CD4-positive, CD25-positive, alpha-beta regulatory T cell (primary cell): Measurements from ENCODE around the gene RECQL5. TPM values are rescaled to one million over a fixed set of nuclear protein-coding genes. Genes with fewer than 3 reads are reported as not detected.

ENCODE experiments used
- ATAC-seq, 2 donors: fragments of 150-1000 bp; cut with Tn5 transposase; one replicate each; pipeline ENCODE4 v1.10.0; 2021; ENCODE audit warnings: low read depth in 2 of 2, moderate number of reproducible peaks in 2 of 2, moderate library complexity in 1 of 2
- DNase-seq, 3 donors: peaks; one replicate each; pipeline versions ENCODE4 v3.0.0 to v3.0.0-alpha.2; 2012 to 2022; ENCODE audit warnings: mixed read lengths in 1 of 3
- H3K27ac ChIP-seq: one replicate; pipeline ENCODE4 v1.7.0; 2013; ENCODE audit warnings: mild to moderate bottlenecking, low read length; ENCODE audit not compliant: insufficient read depth, poor library complexity, severe bottlenecking
- H3K27me3 ChIP-seq: one replicate; pipeline ENCODE4 v1.7.0; 2013; ENCODE audit warnings: low read length; ENCODE audit not compliant: control insufficient read depth, insufficient read depth
- H3K36me3 ChIP-seq: one replicate; pipeline ENCODE4 v1.7.0; 2013; ENCODE audit warnings: mild to moderate bottlenecking, low read length, moderate library complexity; ENCODE audit not compliant: control insufficient read depth, insufficient read depth
- H3K4me1 ChIP-seq: 2 replicates; pipeline ENCODE4 v1.7.0; 2013; ENCODE audit warnings: mild to moderate bottlenecking, low read length; ENCODE audit not compliant: insufficient read depth, control insufficient read depth, poor library complexity, severe bottlenecking
- H3K4me3 ChIP-seq: one replicate; pipeline ENCODE4 v1.7.0; 2013; ENCODE audit warnings: low read depth, mild to moderate bottlenecking, low read length, moderate library complexity
- H3K9me3 ChIP-seq, 2 experiments: 1 replicate in 1 of 2; 2 replicates in 1 of 2; pipeline ENCODE4 v1.7.0; 2013; ENCODE audit warnings: low read length in 2 of 2, mild to moderate bottlenecking in 1 of 2, moderate library complexity in 1 of 2; ENCODE audit not compliant: control insufficient read depth in 2 of 2
- H3K27ac Mint-ChIP-seq, 3 donors: one replicate each; pipeline ENCODE4 v1.8.0; 2020 to 2022; ENCODE audit warnings: mild to moderate bottlenecking in 3 of 3, mixed read lengths in 3 of 3, moderate library complexity in 2 of 3
- H3K27me3 Mint-ChIP-seq: one replicate; pipeline ENCODE4 v1.8.0; 2022; ENCODE audit warnings: mild to moderate bottlenecking, mixed read lengths
- H3K36me3 Mint-ChIP-seq: one replicate; pipeline ENCODE4 v1.8.0; 2020; ENCODE audit warnings: mixed read lengths
- H3K4me1 Mint-ChIP-seq, 4 donors: one replicate each; pipeline ENCODE4 v1.8.0; 2020 to 2022; ENCODE audit warnings: mixed read lengths in 4 of 4, mild to moderate bottlenecking in 1 of 4
- H3K4me3 Mint-ChIP-seq, 4 donors: one replicate each; pipeline ENCODE4 v1.8.0; 2020 to 2022; ENCODE audit warnings: mild to moderate bottlenecking in 4 of 4, mixed read lengths in 4 of 4, moderate library complexity in 3 of 4
- H3K9me3 Mint-ChIP-seq, 7 donors: one replicate each; pipeline ENCODE4 v1.8.0; 2020 to 2022; ENCODE audit warnings: mixed read lengths in 7 of 7, mild to moderate bottlenecking in 3 of 7, moderate library complexity in 2 of 7
- polyA plus RNA-seq, 4 donors: library from polyadenylated mRNA; unstranded; fragments of 300-500 nt; fragmentation: Illumina TruSeq; gene quantifications; one replicate each; pipeline ENCODE4 v1.2.3, GENCODE V29; 2021
- total RNA-seq: library from RNA; stranded (reverse); gene quantifications from one replicate; pipeline ENCODE4 v1.2.3, GENCODE V29; 2022

Gene RECQL5
- total and polyA plus RNA-seq, 5 donors from 2014 or later, result 8.7 to 25.5 (median 13.2) TPM

DNA sequence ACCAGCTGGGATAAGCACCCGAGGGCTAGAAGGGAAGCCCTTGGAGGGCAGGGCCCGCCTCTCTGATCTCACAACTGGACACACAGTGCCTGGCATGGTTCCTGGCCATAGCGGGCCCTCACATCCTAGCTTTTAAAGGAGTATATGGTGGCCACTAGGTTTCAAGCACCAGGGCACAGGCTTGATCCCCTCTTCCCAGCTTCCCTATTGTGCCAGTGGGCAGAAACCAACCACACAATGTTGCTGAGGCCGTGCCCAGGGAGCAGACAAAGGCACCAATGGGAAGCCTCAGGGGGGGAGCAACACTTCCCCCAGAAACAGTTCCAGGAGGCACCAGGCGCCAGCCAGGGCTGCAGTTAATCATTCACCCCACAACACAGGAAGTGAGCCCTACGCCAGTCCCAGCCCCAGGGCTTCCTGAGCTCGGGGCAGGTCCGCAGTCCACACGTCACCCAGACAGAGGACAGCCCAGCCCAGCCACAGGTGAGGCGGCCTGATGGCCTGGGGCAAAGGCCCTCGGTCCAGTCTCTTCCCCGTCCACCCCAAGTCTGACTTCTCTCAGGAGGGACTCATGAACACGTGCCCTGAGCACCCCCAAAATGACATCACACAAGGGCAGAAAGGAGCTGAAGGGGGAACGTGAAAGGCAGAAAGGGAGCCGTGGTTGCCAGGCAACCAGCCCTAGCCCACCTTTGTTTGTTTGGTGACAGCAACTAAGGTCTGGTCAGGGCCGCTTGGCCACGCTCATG, 20.9 kb downstream of the RECQL5 start:
- peaks cover 27% of the 10 kb centered on the region for H3K36me3 Mint-ChIP-seq
- Histone ChIP-seq H3K36me3 (peaks cover 19% of the 10 kb centered on the region), H3K27me3 (no peaks in the 10 kb centered on the region), H3K4me1 (no peaks in the 10 kb centered on the region), H3K4me3 (no peak overlapping the region), H3K27ac (peak overlapping the region; percentile 25), H3K9me3 (no peaks in the 10 kb centered on the region)
- peak in 1 of 3 donors; percentile 44 for DNase-seq
- peak overlapping the region; percentile 71 to 89 (median 82) for H3K27ac Mint-ChIP-seq
- no peak overlapping the region for H3K4me3 Mint-ChIP-seq
- peaks cover 0 to 1% (median 0%) of the 10 kb centered on the region in 7 donors for H3K9me3 Mint-ChIP-seq
- H3K4me1 Mint-ChIP-seq, result peaks cover 0 to 15% (median 0%) of the 10 kb centered on the region in 4 donors
- ATAC-seq, result peak; percentile 50 to 77
- H3K27me3 Mint-ChIP-seq, result no peaks in the 10 kb centered on the region

DNA sequence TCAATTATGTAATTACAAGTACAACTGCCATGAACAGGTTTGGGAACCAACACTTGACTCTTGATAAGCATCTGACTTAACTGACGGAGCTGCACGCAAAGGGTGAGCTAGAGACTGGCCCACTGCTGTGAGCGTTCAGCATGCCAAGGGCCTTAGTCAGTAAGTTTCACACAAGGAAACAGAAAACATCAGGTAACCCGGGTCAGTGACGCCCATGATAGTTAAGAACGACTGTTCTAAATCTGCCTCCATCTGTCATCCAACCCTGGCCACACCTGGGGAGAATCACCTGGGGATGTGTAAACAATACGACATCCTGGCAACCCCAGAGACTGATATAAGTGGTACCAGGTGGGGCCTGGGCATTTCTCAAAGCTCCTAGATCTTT, 21.5 kb downstream of the RECQL5 start:
- H3K27ac Mint-ChIP-seq, result peak overlapping the region in 1 of 3 donors; percentile 82
- Histone ChIP-seq H3K27ac (no peak overlapping the region), H3K9me3 (no peaks in the 10 kb centered on the region), H3K4me1 (no peaks in the 10 kb centered on the region), H3K27me3 (no peaks in the 10 kb centered on the region), H3K4me3 (no peak overlapping the region), H3K36me3 (peaks cover 14% of the 10 kb centered on the region)
- peaks cover 0 to 15% (median 0%) of the 10 kb centered on the region in 4 donors for H3K4me1 Mint-ChIP-seq
- DNase-seq (no peak), ATAC-seq (no peak)
- no peaks in the 10 kb centered on the region for H3K27me3 Mint-ChIP-seq
- peaks cover 0 to 1% (median 0%) of the 10 kb centered on the region in 7 donors for H3K9me3 Mint-ChIP-seq
- peaks cover 27% of the 10 kb centered on the region for H3K36me3 Mint-ChIP-seq
- no peak overlapping the region for H3K4me3 Mint-ChIP-seq

DNA sequence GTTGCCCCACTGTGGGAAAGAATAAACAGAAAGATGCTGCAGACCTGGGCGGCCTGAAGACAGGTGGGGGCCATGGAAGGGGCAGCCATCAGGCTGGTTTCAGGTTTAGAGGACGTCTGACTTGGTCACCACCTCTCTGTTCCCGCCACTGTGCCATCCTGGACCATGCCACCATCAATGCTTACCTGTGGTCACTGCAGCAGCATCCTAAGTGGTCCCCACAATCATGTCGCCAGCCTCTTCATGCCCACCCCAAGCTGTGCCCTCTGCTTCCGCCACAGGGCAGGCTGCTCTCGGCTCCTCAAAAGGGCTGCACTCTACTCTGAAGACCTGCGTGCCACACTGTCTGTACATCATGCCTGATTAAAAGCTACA, 23.3 kb downstream of the RECQL5 start:
- Mint-ChIP-seq H3K27ac (peak overlapping the region in 1 of 3 donors; percentile 85), H3K9me3 (peaks cover 0 to 1% (median 0%) of the 10 kb centered on the region in 7 donors), H3K4me1 (peaks cover 0 to 15% (median 0%) of the 10 kb centered on the region in 4 donors), H3K36me3 (peaks cover 17% of the 10 kb centered on the region), H3K4me3 (no peak overlapping the region), H3K27me3 (no peaks in the 10 kb centered on the region)
- no peaks in the 10 kb centered on the region for H3K36me3 ChIP-seq
- ATAC-seq (no peak), DNase-seq (no peak)
- no peak overlapping the region for H3K27ac ChIP-seq
- H3K4me3 ChIP-seq, result no peak overlapping the region
- no peaks in the 10 kb centered on the region for H3K4me1 ChIP-seq
- H3K9me3 ChIP-seq, result no peaks in the 10 kb centered on the region
- H3K27me3 ChIP-seq, result no peaks in the 10 kb centered on the region

DNA sequence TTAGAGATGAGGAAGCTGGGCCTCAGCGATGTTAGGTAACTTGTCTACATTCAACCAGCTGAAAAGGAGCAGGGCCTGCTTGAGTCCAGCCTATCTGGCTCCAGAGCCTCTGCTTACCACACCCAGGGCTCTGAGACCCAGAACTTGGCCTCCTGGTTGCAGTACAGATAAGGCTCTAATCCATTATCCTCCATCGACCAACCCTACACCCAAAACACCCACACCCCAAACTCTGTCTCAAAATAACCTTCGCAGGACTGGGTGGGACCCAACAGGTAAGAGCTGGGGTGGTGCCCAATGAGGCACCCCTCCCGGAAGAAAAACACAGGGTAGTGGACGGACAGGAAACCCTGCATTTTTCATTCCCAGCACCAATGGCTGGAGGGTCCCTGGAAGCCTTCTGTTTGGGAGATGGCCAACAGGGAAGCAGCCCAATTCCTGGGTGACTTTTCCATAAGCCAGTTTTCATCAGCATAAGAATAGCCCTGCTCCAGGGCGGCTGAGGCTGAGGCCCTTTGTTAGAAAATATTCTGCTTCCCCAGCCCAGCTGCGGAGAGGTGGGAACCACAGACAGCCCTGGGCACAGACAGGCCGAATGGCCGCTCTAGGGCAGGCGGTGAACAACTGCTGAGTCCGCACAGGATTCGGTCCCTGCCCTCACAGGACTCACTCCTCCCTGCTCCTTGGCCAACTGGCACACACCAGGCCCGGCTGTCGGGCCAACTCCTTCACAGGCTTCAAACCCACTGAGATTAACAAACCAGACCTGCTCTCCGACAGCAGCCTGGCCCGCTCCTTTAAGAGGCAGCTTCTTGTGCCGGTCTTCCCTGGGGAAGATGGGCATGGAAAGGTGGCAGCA, 23.9 kb downstream of the RECQL5 start:
- peaks cover 0 to 15% (median 0%) of the 10 kb centered on the region in 4 donors for H3K4me1 Mint-ChIP-seq
- ATAC-seq, result no peak
- H3K27me3 Mint-ChIP-seq, result no peaks in the 10 kb centered on the region
- no peak overlapping the region for H3K27ac ChIP-seq
- peaks cover 15% of the 10 kb centered on the region for H3K36me3 Mint-ChIP-seq
- no peaks in the 10 kb centered on the region for H3K4me1 ChIP-seq
- DNase-seq, result no peak
- H3K9me3 Mint-ChIP-seq, result peaks cover 0 to 1% (median 0%) of the 10 kb centered on the region in 7 donors
- H3K36me3 ChIP-seq, result no peaks in the 10 kb centered on the region
- H3K4me3 Mint-ChIP-seq, result no peak overlapping the region
- no peak overlapping the region for H3K4me3 ChIP-seq
- no peaks in the 10 kb centered on the region for H3K9me3 ChIP-seq
- no peak overlapping the region for H3K27ac Mint-ChIP-seq
- H3K27me3 ChIP-seq, result no peaks in the 10 kb centered on the region

DNA sequence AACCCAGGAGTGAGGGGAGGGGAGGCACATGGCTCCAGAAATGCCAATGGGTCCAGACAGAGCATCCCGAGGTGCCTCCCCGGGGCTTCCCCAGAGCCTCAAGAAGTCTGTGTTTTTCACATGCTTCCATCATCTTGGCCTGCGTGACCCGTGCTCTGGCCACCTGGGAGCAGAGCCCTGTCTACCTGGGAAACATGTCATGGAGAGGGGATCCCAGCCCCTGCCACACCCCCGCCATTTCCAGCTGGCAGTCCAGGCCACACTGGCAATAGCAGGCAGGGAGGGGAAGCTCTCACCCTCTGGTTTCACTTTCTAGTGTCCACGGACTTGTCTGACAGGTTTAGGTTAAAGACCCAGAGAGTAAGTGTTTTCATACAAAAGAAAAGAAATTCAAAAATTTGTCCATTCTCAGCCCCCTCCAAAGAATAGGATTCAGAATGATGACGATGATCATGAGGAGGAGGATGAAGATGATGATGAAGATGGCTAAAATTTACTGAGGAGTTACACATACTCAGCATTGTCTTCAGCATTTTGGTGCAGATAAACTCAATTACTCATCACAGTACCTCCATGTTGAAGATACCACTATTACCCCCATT, 24.7 kb downstream of the RECQL5 start:
- no peaks in the 10 kb centered on the region for H3K27me3 Mint-ChIP-seq
- Histone ChIP-seq H3K4me1 (no peaks in the 10 kb centered on the region), H3K9me3 (no peaks in the 10 kb centered on the region), H3K36me3 (no peaks in the 10 kb centered on the region), H3K27me3 (no peaks in the 10 kb centered on the region), H3K4me3 (no peak overlapping the region), H3K27ac (no peak overlapping the region)
- peaks cover 0 to 1% (median 0%) of the 10 kb centered on the region in 7 donors for H3K9me3 Mint-ChIP-seq
- H3K4me3 Mint-ChIP-seq, result no peak overlapping the region
- peaks cover 0 to 14% (median 0%) of the 10 kb centered on the region in 4 donors for H3K4me1 Mint-ChIP-seq
- no peak overlapping the region for H3K27ac Mint-ChIP-seq
- no peak for DNase-seq
- H3K36me3 Mint-ChIP-seq, result peaks cover 10% of the 10 kb centered on the region
- no peak for ATAC-seq

DNA sequence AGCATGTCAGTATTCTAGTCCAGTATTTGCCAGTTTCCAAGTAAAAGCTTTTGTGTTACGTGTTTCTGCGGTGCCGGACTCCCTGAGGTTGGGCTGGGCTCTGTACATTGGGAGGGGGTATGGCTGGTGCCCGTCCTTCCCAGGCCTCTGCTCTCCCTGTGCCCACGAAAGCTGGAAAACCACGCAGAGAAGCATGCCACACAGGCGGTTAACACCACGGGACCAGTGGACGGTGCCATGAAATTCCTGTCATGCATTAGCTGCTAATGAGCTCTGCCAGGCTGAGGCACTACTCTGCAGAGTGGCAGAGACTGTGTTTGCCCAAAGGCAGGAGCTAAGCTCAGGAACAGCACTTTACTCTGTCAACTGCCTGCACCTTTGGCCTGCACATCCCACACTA, 25.6 kb downstream of the RECQL5 start:
- Mint-ChIP-seq H3K27ac (no peak overlapping the region), H3K36me3 (peaks cover 10% of the 10 kb centered on the region), H3K4me1 (peaks cover 0 to 10% (median 0%) of the 10 kb centered on the region in 4 donors), H3K27me3 (no peaks in the 10 kb centered on the region), H3K9me3 (peaks cover 0 to 1% (median 0%) of the 10 kb centered on the region in 7 donors), H3K4me3 (peak overlapping the region in 1 of 4 donors; percentile 1)
- DNase-seq, result no peak
- ATAC-seq, result no peak
- H3K27ac ChIP-seq, result no peak overlapping the region
- H3K27me3 ChIP-seq, result no peaks in the 10 kb centered on the region
- H3K36me3 ChIP-seq, result no peaks in the 10 kb centered on the region
- H3K9me3 ChIP-seq, result no peaks in the 10 kb centered on the region
- H3K4me1 ChIP-seq, result no peaks in the 10 kb centered on the region
- no peak overlapping the region for H3K4me3 ChIP-seq

DNA sequence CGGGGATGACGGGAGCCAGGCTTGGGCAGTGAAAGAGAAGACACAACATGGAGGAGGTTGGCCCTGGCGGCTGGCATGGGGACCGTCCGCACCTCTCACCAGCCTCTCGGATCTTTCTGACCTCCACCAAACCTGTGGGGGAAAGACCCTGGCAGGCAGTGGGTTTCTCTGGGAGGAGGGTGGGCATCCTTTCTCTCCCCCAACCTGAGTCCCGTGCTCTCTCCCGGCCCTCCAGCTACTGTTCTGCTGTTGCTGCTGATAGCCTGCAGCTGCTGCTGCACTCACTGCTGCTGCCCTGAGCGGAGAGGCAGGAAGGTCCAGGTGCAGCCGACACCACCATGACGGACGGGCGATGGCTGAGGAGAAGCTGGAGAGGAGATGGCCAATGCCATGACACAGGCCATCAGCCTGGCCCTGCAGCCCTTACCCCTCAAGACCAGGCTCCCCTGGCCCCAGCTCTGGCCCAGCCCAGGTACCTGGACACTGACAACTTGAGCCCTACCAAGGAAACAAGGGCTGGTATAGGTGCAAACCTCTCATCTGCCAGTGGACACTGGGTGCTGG, 26.3 kb downstream of the RECQL5 start:
- H3K27ac ChIP-seq, result no peak overlapping the region
- H3K27me3 Mint-ChIP-seq, result no peaks in the 10 kb centered on the region
- H3K9me3 ChIP-seq, result no peaks in the 10 kb centered on the region
- peaks cover 0 to 3% (median 0%) of the 10 kb centered on the region in 4 donors for H3K4me1 Mint-ChIP-seq
- no peaks in the 10 kb centered on the region for H3K27me3 ChIP-seq
- no peak overlapping the region for H3K27ac Mint-ChIP-seq
- no peak overlapping the region for H3K4me3 ChIP-seq
- H3K36me3 Mint-ChIP-seq, result peaks cover 8% of the 10 kb centered on the region
- no peaks in the 10 kb centered on the region for H3K4me1 ChIP-seq
- no peak overlapping the region for H3K4me3 Mint-ChIP-seq
- no peaks in the 10 kb centered on the region for H3K36me3 ChIP-seq
- H3K9me3 Mint-ChIP-seq, result peaks cover 0 to 1% (median 0%) of the 10 kb centered on the region in 7 donors
- ATAC-seq, result no peak
- no peak for DNase-seq
